Spleen (tissue), 11 donors: ENCODE measurements around the gene LCMT1. TPM values are rescaled to one million over a fixed set of nuclear protein-coding genes. Genes with fewer than 3 reads are reported as not detected.
"Not testable (repeated sequence)": the region's sequence is repeated elsewhere in the genome, so short reads cannot be mapped to it uniquely, and the experiment has no call there.

Source experiments
- DNase-seq: peaks from one replicate; pipeline ENCODE4 v3.0.0-alpha.2; 2020
- H3K27ac ChIP-seq, 8 donors: fragments of 200-600 bp; sonication (generic) in 7 of 8; 1 replicate in 4 of 8; 2 replicates in 4 of 8; pipeline versions ENCODE4 v1.5.0 to v1.8.0; 2016 to 2021; ENCODE audit warnings: inconsistent platforms in 4 of 8, mild to moderate bottlenecking in 4 of 8, moderate library complexity in 1 of 8
- H3K27me3 ChIP-seq, 7 donors: fragments of 200-600 bp; sonication (generic) in 6 of 7; replicated peaks in 1 of 7; 1 replicate in 4 of 7; 2 replicates in 3 of 7; pipeline versions ENCODE4 v1.5.0 to v1.8.0; 2016 to 2021; ENCODE audit warnings: inconsistent platforms in 3 of 7, mild to moderate bottlenecking in 1 of 7
- H3K36me3 ChIP-seq, 6 donors: fragments of 200-600 bp; sonication (generic) in 5 of 6; 1 replicate in 4 of 6; 2 replicates in 2 of 6; pipeline versions ENCODE4 v1.5.0 to v1.8.0; 2016 to 2021; ENCODE audit warnings: inconsistent platforms in 2 of 6
- H3K4me1 ChIP-seq, 6 donors: fragments of 200-600 bp; sonication (generic) in 5 of 6; 1 replicate in 3 of 6; 2 replicates in 3 of 6; pipeline versions ENCODE4 v1.5.0 to v1.8.0; 2016 to 2021; ENCODE audit warnings: inconsistent platforms in 3 of 6
- H3K4me3 ChIP-seq, 8 donors: fragments of 200-600 bp; sonication (generic) in 7 of 8; 1 replicate in 4 of 8; 2 replicates in 4 of 8; pipeline versions ENCODE4 v1.5.0 to v1.8.0; 2016 to 2021; ENCODE audit warnings: inconsistent platforms in 4 of 8, mild to moderate bottlenecking in 4 of 8, moderate library complexity in 2 of 8
- H3K9me3 ChIP-seq, 8 donors: fragments of 200-600 bp; sonication (generic) in 7 of 8; 1 replicate in 4 of 8; 2 replicates in 4 of 8; pipeline versions ENCODE4 v1.5.0 to v1.8.0; 2016 to 2021; ENCODE audit warnings: inconsistent platforms in 4 of 8
- POLR2A ChIP-seq, 3 donors: fragments of 450-650 bp; IDR thresholded peaks; one replicate each; pipeline ENCODE4 v1.5.1; 2017; ENCODE audit warnings: antibody characterized with exemption in 3 of 3, mild to moderate bottlenecking in 1 of 3
- POLR2AphosphoS5 ChIP-seq, 3 donors: sonication (generic); formaldehyde crosslinking; IDR thresholded peaks; one replicate each; pipeline ENCODE4 v1.5.1; 2017; ENCODE audit warnings: antibody characterized with exemption in 3 of 3
- WGBS, 5 donors: extraction: QIAGEN DNeasy Blood & Tissue Kit in 3 of 5; methylation state at CpG; one replicate each; pipeline versions ENCODE4 v1.1.5 to v1.1.7; 2013 to 2018; 5-methylcytosine and 5-hydroxymethylcytosine counted together
- intact Hi-C: fragments of 100-400 bp; cut with DNase I; formaldehyde crosslinking; loops from one replicate; pipeline ENCODE4 v1.15.0; 2023; ENCODE audit warnings: low total_unique reads
- polyA plus RNA-seq, 3 donors: library from polyadenylated mRNA; stranded (reverse); fragments of 200-250 nt; gene quantifications; one replicate each; pipeline ENCODE4 v1.2.1, GENCODE V29; 2013
- total RNA-seq, 7 donors: library from RNA; depleted of rRNA in 3 of 7; stranded (reverse); fragments of >200 nt in 3 of 7; fragmentation: NEBNext Ultra II Directional in 4 of 7; extraction: Animal tissue kit (Norgen Biotek cat#: 25700) in 4 of 7; gene quantifications; one replicate each; pipeline versions ENCODE4 v1.1.0 to v1.2.1, GENCODE V29; 2016 to 2021
- TF ChIP-seq, protein P1 (sequence below), 11 experiments: fragments of 200-600 bp in 7 of 11; fragments of 450-650 bp in 4 of 11; sonication (generic) in 4 of 11; IDR thresholded peaks in 8 of 11; conservative IDR thresholded peaks in 3 of 11; 1 replicate in 7 of 11; 2 replicates in 4 of 11; pipeline versions ENCODE4 v1.4.0 to v1.8.0; 2016 to 2021; ENCODE audit warnings: antibody characterized with exemption in 11 of 11, inconsistent platforms in 4 of 11, mild to moderate bottlenecking in 1 of 11
- donor health status: healthy with polysubstance abuse.
- donor health status: DM: no; HTN: no; CAD: no; lungs with moderate emphysema.
- donor health status: DM: no; HTN: no; CAD: no.
- donor health status: Bipolar disorder and iron deficiency.
- donor health status: healthy.
- donor health status: DM: no; HTN: no; CAD: no.
- donor health status: DM: yes; HTN: yes; CAD: no.

The LCMT1 gene
- total and polyA plus RNA-seq, 10 donors, result 25.1 to 33.3 (median 28.0) TPM

DNA sequence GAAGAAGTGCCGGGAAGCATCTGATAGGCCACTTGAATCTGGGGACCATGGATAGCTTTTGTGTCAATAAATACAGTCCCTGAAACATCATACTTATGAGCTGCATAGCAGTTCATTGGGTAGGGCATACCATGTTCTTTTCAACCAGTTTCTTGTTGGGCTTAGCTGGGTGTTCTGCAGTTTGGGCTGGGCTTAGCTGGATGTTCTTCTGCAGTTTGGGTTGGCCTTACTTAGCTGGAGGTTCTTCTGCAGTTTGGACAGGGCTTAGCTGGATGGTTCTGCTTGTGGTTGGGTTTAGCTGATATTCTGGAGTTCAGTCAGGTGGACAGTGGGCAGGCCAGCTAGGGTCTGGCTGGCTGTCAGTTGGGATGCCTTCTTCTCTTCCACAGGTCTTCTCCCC is 52.1 kb downstream of the LCMT1 start:
- Histone ChIP-seq H3K36me3 (peaks cover 0 to 100% (median 64%) of the 10 kb centered on the region in 6 donors), H3K27me3 (no peaks in the 10 kb centered on the region), H3K9me3 (no peaks in the 10 kb centered on the region), H3K27ac (no peak overlapping the region), H3K4me3 (no peak overlapping the region), H3K4me1 (no peaks in the 10 kb centered on the region)
- whole genome bisulfite sequencing, 5 donors, result 98 to 100% (median 100%) methylated on average over 1 of the region's 1 CpG
- TF ChIP-seq POLR2AphosphoS5 (IDR thresholded peaks at IDR 0.05) (no peak), POLR2A (IDR thresholded peaks at IDR 0.05) (no peak)
- TF ChIP-seq, protein P1, sequence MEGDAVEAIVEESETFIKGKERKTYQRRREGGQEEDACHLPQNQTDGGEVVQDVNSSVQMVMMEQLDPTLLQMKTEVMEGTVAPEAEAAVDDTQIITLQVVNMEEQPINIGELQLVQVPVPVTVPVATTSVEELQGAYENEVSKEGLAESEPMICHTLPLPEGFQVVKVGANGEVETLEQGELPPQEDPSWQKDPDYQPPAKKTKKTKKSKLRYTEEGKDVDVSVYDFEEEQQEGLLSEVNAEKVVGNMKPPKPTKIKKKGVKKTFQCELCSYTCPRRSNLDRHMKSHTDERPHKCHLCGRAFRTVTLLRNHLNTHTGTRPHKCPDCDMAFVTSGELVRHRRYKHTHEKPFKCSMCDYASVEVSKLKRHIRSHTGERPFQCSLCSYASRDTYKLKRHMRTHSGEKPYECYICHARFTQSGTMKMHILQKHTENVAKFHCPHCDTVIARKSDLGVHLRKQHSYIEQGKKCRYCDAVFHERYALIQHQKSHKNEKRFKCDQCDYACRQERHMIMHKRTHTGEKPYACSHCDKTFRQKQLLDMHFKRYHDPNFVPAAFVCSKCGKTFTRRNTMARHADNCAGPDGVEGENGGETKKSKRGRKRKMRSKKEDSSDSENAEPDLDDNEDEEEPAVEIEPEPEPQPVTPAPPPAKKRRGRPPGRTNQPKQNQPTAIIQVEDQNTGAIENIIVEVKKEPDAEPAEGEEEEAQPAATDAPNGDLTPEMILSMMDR (IDR thresholded peaks at IDR 0.05 in 8 of 11, conservative IDR thresholded peaks at IDR 0.05 in 3 of 11), result no peak
- DNase-seq, result no peak
- intact Hi-C loops, result no loop called here

GRCh38 chr16:25165284-25165683 is 53.7 kb downstream of the LCMT1 start:
- 75 to 80% (median 77%) methylated on average over 5 of the region's 5 CpGs for WGBS, 5 donors
- intact Hi-C loops, result no loop called here
- Histone ChIP-seq H3K4me3 (no peak overlapping the region), H3K27ac (no peak overlapping the region), H3K36me3 (peaks cover 0 to 100% (median 78%) of the 10 kb centered on the region in 6 donors), H3K9me3 (no peaks in the 10 kb centered on the region), H3K27me3 (no peaks in the 10 kb centered on the region), H3K4me1 (no peaks in the 10 kb centered on the region)
- TF ChIP-seq, protein P1 (IDR thresholded peaks at IDR 0.05 in 8 of 11, conservative IDR thresholded peaks at IDR 0.05 in 3 of 11), result no peak
- DNase-seq, result no peak

DNA sequence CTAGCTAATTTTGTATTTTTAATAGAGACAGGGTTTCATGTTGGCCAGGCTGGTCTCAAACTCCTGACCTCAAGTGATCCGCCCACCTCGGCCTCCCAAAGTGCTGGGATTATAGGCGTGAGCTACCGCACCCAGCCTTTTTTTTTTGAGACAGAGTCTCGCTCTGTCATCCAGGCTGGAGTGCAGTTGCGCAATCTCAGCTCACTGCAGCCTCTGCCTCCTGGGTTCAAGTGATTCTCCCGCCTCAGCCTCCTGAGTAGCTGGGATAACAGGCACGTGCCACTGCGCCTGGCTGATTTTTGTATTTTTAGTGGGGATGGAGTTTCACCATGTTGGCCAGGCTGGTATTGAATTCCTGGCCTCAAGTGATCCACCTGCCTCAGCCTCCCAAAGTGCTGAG is 56.4 kb downstream of the LCMT1 start:
- H3K4me3 ChIP-seq, H3K27me3 ChIP-seq, H3K4me1 ChIP-seq, H3K9me3 ChIP-seq, DNase-seq, H3K27ac ChIP-seq, intact Hi-C loops: not testable (repeated sequence)
- WGBS, 5 donors, result 94 to 98% (median 97%) methylated on average over 9 of the region's 9 CpGs
- H3K36me3 ChIP-seq, result peaks cover 0 to 100% (median 89%) of the 10 kb centered on the region in 6 donors

- TF ChIP-seq POLR2A (IDR thresholded peaks at IDR 0.05) (no peak), POLR2AphosphoS5 (IDR thresholded peaks at IDR 0.05) (no peak)
- TF ChIP-seq, protein P1 (IDR thresholded peaks at IDR 0.05 in 8 of 11, conservative IDR thresholded peaks at IDR 0.05 in 3 of 11), result no peak
- Histone ChIP-seq H3K36me3 (peaks cover 0 to 99% (median 73%) of the 10 kb centered on the region in 6 donors), H3K9me3 (no peaks in the 10 kb centered on the region), H3K4me3 (no peak overlapping the region), H3K27me3 (no peaks in the 10 kb centered on the region), H3K4me1 (no peaks in the 10 kb centered on the region), H3K27ac (no peak overlapping the region)
- no peak for DNase-seq
- WGBS, 5 donors, result 82 to 97% (median 85%) methylated on average over 5 of the region's 5 CpGs
- intact Hi-C loops, result no loop called here
These were observed 59.8 kb downstream of the LCMT1 start for GRCh38 chr16:25171390-25171789.

DNA sequence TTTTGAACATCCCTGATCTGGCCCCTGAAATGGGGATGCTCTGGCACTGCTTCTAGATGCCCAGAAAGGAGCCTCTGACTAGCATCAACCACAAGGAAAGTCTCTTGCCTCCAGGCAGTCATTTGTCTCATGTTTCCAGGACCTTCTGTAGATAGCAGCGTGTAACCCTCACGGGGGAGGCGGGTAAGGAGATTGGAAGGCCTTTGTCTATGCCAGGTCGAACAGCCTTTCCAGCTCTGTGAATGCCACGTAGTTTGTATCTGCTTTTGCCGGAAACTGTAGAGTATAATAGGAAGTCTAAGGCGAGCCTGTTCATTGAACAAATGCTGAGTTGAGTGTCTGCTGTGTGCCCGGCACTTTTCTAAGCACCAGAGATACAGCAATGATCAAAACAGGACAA is 61.3 kb downstream of the LCMT1 start:
- 93 to 96% (median 95%) methylated on average over 8 of the region's 8 CpGs for WGBS, 5 donors
- DNase-seq, result no peak
- peaks cover 0 to 88% (median 60%) of the 10 kb centered on the region in 6 donors for H3K36me3 ChIP-seq

More for the DNA sequence above, 61.3 kb downstream of the LCMT1 start:
- Histone ChIP-seq H3K27ac (no peak overlapping the region), H3K9me3 (no peaks in the 10 kb centered on the region), H3K4me1 (peaks cover 0 to 3% (median 0%) of the 10 kb centered on the region in 6 donors), H3K27me3 (no peaks in the 10 kb centered on the region), H3K4me3 (no peak overlapping the region)
- intact Hi-C loops, result no loop called here
- TF ChIP-seq POLR2A (IDR thresholded peaks at IDR 0.05), result no peak
- TF ChIP-seq, protein P1 (IDR thresholded peaks at IDR 0.05 in 8 of 11, conservative IDR thresholded peaks at IDR 0.05 in 3 of 11), result no peak
- no peak for TF ChIP-seq POLR2AphosphoS5 (IDR thresholded peaks at IDR 0.05)
